NOMO-1 (cell line): ENCODE data around the gene FAM53A.
A peak's percentile ranks its signal among the peaks of the same experiment; 100 is the strongest.

Experiments used
- DNase-seq, 2 experiments: peaks; one replicate each; lab custom pipeline; 2025; ENCODE audit not compliant: unreplicated experiment in 2 of 2; lab: John Stamatoyannopoulos, UW

FAM53A gene

DNA sequence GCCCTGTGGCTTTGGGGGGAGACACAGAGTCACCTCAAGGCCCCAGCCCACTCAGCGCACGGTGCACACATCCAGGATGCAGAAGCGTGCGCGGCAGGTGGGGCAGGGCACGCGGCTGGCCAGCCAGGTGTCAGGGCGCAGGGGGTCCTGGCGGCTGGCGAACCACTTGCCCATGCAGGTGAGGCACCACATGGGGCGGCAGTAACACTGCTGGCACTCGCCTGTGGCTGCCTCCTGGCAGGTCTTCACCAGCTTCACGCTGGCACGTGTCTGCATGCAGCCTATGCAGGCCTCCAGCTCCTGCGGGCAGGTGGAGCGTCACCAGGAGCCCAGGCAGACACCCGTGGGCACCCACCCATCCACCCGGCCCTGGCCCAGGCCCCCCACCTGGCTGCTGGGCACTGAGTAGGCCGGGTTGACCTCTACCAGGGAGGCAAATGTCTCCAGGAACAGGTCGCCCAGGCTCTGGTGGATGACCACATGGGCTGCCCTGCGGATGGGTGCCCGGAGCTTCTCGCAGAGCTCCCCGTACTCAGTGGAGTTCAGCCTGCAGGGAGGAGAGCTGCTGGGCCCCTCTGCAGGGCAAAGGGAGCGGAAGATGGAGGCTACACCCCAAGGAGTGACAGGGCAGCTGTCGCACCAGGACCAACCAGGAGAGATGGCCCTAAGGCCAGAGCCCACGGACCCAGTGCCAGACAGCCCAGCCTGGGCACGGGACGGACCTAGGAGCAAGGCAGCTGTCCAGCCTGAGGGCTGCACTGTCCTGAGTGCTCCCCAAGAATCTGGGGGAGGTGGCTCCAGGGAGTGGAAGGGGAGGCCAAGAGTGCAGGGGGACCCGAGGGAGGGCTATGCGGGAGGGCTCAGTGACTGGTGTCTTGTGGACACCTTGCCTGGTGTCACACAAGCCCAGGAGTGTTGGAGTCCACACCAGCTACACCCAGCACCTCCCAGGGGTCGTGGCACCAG lies 33.3 kb upstream of the FAM53A start:
- no peak for DNase-seq

DNA sequence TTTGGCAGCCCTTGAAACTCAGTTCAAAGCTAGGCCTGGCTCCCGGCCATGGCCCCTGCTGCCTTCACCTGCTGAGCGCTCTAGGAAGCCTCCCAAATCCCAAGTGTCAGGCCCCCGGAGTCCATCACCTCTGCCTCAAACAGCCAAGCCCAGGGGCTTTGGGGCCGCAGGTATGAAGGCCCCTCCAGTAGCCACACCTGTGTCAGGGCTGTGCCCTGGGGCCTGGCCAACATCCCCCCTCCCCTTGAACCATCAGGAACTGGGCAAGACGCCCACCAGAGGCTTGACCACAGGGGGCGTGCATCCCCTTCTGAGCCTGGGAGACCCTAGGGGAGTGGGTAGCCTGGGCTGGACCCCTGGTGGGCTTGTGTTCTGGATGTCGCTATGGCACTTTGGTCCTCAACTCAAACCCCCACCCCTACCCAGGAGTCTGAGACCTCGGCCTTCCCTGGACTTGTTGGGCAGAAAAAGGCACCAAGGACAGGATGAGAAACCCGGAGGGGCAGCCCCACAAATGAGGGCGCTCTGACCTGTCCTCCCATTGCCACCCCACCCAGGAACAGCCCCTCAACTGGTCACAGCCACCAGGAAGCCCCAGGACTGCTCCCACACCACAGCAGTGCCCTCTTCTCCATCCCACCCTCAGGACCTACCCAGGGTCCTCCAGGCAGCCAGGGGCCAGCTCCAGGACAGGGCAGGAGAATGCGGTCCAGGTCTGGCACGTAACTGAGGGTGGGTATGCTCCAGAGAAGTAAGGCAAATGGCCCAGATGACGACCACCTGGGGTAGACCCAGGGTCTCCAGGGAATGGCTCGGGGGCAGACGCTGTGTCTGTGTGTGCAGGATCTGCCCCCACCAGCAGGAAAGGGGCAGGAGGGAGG lies 32.2 kb upstream of the FAM53A start:
- no peak for DNase-seq

DNA sequence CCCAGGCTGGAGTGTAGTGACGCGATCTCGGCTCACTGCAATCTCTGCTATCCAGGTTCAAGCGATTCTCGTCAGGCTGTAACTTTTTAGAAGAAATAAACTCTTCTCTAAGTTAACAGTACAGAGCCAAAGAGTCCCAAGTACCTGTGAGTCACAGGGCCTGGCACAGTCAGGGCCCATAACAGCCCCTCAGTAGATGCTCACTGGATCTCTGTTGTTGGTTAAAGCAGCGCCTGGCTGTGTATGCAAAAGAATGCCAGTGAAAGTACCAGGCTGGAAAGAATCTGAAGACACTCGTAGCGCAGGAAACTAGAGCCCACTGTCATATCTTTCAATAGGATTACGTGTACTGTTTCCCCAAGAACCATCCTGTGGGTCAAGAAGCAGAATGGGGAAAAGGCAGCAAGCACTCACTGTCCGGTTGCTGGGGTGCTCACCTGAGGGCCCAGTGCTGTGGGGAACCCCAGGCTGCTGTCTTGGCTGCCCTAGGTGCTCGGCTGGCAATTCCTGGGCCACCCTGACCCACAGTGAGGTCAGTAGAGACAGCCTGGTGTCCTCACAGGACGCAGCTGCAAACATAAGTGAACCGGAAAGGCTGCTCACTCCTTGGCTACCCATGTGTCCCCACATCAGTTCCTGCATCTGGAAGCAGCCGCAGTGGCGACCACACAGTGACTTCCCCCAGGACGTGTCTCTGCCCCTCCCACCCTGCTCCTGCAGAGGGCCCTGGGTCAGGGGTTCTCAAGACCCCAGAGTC lies 31.1 kb upstream of the FAM53A start:
- DNase-seq, result peak; percentile 14 to 36

DNA sequence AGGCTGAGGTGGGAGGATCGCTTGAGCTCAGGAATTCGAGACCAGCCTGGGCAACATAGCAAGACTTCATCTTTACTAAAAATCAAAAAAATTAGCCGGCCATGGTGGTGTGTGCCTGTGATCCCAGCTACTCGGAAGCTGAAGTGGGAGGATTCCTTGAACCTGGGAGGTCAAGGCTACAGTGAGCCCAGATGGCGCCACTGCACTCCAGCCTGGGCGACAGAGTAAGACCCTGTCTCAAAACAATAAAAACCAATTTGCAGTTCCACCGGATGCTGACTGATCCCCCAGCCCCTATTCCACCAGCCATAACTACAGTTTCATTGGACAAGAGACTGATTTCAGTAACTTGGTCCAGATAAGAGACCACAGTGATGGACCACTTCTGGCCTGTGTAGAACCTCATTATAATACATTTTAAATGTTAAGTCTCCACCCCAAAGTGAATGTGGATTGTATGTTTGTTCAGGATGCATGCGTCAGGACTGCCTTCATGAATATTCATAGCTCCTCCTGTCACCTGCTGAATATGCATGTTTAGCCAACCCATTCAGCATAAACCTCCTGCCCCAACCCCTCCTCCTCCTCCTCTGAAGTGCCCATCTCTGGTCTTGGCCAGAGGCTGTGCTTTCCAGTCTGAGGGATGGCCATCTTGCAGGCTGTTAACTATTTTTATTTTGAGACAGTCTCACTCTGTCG lies 30.3 kb upstream of the FAM53A start:
- no peak for DNase-seq

DNA sequence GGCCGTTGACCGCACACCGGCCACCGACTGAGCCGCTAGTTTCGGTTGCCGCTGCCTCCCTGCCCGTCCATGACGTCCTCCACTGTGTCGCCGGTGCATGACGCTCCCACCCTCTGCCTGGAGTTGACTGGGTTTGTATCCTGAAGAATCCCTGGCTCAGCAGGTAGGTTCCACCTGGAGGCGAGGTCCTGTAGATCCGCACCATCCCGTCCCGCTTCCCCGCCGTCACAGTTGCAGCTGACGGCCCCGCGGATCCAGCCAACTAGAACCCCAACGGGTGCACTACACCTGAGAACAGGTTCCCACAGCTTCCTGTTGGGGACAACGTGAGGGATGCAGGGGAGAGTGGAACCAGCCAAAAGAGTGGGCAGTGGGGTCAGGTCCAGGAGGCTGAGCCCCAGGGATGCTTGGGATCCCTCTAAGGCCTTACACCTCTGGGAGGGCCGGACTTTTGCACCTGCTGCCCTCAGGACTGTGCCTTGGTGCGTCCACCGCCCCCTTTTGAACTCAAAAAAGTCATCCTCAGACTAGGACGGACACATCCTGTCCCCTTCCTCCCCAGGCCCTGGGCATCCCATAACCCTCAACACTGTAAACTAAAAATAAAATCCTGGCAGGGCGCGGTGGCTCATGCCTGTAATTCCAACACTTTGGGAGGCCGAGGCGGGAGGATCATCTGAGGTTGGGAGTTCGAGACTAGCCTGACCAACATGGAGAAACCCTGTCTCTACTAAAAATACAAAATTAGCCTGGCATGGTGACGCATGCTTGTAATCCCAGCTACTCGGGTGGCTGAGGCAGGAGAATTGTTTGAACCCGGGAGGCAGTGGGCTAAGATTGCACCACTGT lies 29.1 kb upstream of the FAM53A start:
- DNase-seq, result no peak

DNA sequence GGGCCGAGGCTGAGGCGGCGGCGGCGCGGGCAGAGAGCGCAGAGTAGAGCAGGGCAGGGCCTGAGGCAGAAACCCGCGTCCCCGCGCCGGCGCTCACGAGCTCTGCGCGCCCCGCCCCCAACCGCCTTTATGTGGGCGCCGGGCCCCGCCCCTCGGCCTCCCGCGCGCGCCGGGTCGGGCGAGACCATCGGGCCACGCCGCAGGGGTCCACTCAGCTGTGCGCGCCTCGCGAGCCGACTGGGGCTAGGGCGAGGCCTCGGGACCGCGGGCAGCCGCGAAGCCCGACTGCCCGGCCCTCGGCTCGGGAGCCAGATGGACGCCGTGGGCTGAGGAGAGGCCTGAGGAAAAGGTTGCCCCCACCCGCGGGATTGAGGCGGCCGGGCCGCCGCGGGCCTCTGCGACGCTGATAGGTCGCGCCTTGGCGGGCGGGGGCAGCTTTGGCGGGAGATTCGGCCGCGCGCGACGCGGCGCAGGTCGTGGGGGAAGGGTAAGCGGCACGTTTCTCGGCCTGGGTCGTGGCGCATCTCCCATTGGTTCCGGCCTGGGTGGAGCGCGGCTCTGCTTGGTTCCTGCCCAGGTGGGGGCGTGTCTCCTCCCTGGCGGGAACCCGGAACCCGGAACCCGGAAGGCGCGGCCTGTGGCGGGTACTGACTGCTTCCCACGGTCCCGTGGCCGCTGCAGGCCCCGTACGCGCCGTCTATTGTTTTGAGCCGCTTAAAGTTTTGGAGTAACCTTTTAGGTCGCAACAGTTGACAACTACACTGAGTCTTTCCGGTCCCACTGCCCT lies 28.3 kb upstream of the FAM53A start, which contains the start of gene SLBP:
TSS of gene SLBP (minus strand) at position 104 of the 787 bp plus-strand sequence. CDS start 131 bp downstream, outside the sequence.
- DNase-seq, result peak; percentile 98 to 99

DNA sequence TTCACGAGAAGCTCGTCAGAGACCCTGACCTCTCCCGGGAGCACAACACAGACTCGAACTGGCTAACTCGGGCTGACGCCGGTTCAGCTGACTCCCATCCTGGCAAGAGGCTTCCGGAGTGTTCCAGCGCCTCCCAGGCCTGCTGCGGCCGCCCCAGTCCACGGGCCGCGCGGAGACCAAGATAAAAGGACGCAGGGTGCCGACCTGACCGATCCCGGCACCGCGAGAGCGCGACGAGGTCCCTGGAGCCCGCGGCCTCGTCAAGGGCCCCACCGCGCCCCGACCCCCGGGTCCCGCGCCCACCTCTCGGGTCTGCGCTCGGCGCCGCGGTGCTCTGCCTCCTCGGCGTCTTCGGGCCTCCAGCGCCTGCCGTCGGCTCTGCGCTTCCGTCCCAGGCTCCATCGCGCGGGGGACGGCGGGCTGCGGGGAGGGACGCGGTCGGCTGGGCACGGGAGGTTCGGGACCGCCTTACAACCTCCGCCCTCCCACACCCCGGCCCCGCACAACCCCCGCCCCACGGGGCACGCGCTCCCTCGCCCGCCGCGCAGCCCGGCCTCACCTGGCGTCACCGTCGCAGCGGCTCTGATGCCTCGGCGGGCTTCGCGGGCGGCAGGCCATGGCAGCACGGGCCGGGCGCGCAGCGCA lies 27.6 kb upstream of the FAM53A start:
- DNase-seq, result no peak

DNA sequence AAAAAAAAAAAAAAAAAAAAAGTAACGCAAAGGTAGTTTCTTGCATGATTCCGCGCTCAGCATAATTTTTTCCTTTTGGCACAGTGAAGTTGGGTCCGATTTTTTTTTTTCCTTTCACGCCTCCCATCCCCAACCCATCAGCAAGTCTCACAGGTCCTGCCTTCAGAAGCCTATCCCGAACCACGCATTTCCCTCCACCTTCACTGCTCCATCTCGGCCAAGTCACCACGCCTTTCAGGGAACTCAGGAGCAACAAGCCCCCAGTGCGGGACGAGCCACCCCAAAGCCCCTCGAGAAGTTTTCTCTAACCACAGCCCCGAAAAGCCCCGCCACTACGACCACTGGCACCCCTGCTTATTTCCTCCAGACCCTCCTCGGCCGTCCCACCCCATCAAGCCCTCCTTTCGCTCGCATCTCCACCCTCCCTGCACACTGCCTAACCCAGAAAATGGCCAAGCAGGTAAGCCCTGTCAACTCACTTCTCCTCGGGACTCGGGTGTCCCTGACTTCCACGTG lies 27.0 kb upstream of the FAM53A start:
- DNase-seq, result no peak

DNA sequence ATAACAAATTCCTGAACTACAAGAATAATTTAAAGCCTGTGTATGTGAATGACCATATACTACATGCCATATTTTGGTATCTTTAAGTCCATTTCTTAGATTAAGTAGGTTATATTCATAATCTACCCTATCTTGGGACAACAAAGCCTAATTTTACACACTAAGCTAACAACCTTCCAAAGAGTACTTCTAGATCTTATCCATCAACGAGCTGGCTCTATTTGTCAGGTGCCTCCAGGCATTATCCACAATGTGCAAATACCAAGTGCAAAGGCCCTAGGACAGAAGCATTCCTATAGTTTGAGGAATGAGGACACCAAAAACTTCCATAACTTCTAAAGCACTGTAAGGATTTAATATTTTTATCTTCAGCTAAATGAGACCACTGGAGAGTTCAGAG lies 24.5 kb upstream of the FAM53A start:
- DNase-seq, result no peak

DNA sequence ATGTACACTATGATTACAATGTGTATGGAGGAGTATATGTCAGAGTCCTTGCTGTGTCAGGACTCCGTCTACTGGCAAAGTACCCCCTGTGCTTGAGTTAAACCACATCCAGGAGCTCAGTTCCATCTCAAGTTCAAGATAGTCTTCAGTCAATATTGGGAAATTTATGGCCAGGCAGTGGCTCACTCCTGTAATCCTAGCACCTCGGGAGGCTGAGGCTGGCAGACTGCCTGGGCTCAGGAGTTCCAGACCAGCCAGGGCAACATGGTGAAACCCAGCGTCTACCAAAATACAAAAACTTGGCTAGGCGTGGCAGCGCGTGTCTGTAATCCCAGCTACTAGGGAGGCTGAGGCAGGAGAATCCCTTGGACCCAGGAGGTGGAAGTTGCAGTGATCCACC lies 22.2 kb upstream of the FAM53A start:
- no peak for DNase-seq

DNA sequence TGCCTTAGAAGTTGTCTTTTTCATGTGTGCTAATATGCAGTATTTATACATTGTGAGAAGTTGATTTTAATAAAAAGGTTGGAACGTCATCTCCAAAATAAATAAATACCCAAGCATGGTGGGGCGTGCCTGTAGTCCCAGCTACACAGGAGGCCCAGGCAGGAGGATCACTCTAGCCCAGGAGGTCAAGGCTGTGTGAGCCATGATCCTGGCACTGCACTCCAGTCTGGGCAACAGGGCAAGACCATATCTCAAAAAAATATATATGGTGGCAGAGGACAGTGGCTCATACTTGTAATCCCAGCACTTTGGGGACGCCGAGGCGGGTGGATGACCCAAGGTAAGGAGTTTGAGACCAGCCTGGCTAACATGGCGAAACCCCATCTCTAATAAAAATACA lies 21.6 kb upstream of the FAM53A start:
- no peak for DNase-seq

DNA sequence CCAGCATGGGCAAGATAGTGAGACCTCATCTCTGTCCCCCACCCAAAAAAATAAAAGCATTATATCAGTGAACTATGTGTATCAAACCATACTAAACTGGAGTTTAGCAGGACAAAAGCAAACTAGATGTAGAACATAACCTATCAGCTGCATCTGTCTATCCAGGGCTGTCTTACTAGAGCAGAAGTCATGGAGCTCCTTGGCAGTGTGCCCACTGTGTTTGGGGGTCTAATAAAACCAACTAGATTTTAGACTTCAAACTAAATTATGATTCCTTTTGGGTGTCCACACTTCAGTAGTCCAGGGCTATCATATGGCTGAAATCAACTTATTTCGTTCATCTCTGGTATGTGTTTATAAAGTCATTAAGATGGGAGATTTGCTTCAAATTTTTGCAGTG lies 19.8 kb upstream of the FAM53A start:
- no peak for DNase-seq

DNA sequence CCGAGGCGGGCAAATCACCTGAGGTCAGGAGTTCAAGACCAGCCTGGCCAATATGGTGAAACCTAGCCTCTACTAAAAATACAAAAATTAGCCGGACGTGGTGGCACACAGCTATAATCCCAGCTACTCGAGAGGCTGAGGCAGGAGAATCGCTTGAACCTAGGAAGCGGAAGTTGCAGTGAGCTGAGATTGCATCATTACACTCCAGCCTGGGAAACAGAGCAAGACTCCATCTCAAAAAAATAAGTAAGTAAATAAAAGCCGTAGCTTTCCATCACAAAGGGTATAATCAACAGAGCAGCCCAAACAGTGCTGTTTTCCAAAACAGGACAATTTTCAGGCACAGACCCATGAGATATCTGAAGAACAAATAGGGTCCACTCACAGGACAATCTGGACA lies 17.6 kb upstream of the FAM53A start:
- DNase-seq, result peak in 1 of 2 experiments; percentile 4

DNA sequence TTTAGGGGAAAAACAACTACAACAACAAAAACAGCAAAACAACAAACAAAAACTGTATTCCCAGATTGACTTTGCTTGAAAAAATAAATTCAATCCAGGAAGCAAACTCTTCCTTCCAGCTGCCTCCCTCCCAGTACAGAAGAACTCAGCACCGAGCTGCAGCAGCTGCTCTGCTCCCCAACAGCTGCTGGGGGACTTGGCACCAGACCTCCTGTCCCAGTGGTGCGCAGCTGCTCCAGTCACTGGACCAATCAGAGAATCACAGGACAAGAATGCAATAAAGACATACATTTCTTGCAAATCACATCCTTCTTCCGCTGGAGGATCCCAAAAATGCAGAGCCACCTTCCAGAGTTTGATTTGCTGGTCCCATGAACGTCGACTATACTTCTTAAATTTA lies 11.8 kb upstream of the FAM53A start:
- DNase-seq, result no peak

DNA sequence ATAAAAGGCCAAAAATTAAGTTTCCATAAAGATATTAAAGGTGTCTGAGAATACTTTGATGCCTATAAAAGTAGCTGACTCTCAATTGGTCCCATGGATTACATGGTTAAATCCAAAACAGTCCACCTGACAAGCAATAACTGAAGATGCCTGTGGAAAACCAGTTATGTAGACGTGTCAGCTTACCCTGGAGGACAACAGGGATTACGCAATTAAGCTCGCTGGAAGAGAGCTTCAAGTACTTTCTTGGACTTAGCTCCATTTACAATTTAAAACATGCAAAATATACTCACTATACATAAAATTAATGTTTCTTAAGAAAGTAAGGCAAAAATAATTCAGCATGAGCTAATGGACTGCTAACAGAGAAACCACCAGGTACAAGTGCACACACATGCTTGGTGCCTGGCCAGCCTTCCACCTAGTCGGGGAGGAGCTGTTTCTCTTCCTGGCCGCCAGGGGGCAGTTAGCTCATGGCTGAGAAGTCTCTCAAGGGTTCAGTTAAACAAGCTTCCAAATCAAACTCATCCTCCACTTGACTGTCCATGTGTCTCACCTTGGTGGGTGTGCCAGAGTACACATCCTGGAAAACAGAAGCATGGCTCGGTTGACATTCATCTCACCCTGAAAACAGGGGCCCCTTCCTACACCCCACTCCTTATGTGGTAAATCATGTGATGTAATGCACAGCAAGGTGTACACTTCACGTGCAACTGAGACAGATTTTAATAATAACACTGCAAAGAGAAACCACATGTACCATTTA lies 9.2 kb upstream of the FAM53A start:
- peak; percentile 56 to 83 for DNase-seq

DNA sequence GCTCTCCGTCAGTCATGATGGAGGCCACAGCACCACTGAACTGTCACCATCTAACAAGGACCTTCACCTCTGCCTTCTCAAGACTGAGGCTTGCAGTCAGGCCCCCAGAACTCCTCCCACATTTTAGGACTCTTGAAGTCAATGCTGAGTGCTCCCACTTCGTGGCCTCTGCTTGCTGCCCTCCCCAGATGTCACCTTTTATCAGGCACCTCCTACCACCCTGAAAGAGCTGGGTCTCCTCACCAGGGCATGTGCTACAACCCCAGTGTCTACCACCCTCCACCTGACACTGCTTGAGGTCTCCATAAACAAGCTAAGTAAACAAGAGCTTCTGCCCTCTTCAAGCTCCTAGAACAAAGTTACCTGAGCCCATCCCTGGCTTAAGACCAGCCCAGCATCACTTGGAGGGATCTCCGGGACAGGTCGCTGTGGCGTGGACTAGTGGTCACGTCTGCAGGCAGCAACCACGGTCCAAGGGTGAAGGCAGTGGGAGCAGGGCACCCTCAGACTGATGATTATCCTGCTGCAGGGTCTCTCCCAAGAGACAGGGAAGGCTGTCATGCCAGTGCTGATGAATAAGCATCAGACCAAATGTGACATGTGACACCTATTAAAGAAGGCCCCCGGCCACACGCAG lies 7.7 kb upstream of the FAM53A start:
- DNase-seq, result no peak

DNA sequence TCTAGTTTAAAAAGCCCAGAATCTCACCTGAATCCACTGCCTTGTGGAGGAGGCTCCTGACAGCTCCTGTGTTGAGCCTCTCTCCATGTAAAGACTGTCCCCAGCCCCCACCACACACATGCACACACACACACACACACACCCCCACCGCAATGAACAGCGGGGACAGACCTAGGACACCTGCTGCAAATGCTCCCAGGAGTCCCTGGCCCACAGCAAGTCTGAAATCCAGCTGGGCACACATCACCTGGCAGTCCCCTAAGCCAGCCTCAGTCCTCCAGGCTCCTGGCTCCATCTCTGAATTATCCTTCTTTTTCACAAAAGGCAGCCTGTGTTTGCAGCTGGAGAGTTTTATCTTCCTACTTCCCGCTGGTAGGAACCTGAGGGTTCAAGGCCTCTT lies 6.6 kb upstream of the FAM53A start:
- no peak for DNase-seq
